ENCODE results near the gene DNAH8.

The DNAH8 gene

GRCh38 chr6:38882157-38882556 lies 167.0 kb downstream of the DNAH8 start:
- H3K4me3 ChIP-seq (ENCODE audit: low read length): no peak overlapping the region
- DNase-seq (ENCODE audit: low read depth): no peak
- no peak for TF ChIP-seq CTCF (conservative IDR thresholded peaks at IDR 0.05; ENCODE audit: low read length)

- H3K4me3 ChIP-seq (ENCODE audit: low read length): no peak overlapping the region
- TF ChIP-seq CTCF (conservative IDR thresholded peaks at IDR 0.05; ENCODE audit: low read length): no peak
- no peak for DNase-seq (ENCODE audit: low read depth)
Measured at GRCh38 chr6:38897507-38897906, 182.4 kb downstream of the DNAH8 start.

DNA sequence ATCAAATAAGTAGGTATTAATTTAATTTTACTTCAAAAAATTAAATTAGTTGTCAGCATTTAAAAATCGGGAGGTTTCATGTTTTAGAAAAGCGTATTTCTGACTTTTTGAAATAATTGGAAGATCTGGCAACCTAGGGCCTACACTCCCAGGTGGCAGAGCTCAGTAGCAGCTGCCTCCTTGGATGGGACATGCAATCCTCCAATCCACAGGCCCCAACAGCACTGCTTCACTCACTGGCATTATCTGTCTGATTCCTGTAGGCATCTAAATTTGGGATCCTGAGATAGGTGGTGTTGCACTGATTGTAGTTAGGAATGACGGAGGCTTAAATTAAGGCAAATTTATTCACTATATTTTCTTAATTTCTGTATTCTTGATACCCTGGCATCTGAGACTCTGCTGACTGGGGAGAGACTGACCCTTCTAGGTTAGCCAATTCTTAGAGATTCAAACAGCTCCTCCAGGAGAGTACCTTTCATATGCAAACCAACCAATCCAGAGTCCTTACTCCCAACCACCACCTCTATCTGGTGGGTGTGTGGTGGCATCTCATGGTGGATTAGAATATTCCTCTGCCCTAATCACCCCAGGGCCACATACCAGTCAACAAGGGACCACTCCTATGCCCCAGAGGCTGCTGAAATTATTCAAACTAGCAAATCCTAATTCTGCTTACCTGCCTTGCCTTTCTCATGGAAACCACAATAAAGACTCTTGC lies 186.9 kb downstream of the DNAH8 start:
- DNase-seq (ENCODE audit: low read depth): no peak
- TF ChIP-seq CTCF (conservative IDR thresholded peaks at IDR 0.05; ENCODE audit: low read length): no peak

DNA sequence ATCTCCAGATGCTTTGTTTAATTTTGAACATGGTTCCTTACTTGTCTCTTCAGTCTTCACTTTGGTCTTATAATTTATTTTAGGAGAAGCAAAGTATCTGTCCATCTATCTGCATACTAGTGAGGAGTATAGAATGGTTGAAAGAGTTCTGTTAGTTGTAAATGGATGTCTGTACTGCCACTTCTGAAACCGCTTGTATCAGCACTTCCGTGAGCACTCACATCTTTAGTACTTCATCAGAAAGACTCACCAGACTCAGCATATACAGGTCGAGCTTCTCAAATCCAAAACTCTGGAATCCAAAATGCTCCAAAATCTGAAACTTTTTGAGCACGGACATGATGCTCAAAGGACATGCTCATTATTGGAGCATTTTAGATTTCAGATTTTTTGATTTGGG lies 191.5 kb downstream of the DNAH8 start:
- no peak overlapping the region for H3K4me3 ChIP-seq (ENCODE audit: low read length)
- DNase-seq (ENCODE audit: low read depth): no peak

More for the DNA sequence above, 186.9 kb downstream of the DNAH8 start:
- H3K4me3 ChIP-seq (ENCODE audit: low read length): no peak overlapping the region

DNA sequence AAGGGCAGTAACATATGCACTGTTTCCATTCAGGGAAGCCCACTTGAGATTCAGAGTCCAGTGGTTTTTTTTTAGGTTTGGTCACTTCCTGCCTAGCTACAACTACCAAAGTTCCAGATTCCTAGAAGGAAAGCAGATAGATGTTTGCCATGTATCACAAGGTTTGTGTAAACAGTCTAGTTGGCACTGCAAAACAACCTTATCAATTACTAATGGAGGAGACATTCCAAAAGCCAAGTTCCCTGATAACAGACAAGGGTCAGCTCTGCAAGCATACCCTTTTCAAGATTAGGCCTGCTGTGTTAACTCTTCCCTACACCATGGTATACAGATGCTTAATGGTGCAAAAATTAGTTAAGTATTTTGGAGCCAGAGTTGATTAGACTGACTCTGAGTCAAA lies 192.2 kb downstream of the DNAH8 start:
- no peak overlapping the region for H3K4me3 ChIP-seq (ENCODE audit: low read length)
- no peak for DNase-seq (ENCODE audit: low read depth)
- no peak for TF ChIP-seq CTCF (conservative IDR thresholded peaks at IDR 0.05; ENCODE audit: low read length)

More for the DNA sequence above, 191.5 kb downstream of the DNAH8 start:
- TF ChIP-seq CTCF (conservative IDR thresholded peaks at IDR 0.05; ENCODE audit: low read length): no peak

DNA sequence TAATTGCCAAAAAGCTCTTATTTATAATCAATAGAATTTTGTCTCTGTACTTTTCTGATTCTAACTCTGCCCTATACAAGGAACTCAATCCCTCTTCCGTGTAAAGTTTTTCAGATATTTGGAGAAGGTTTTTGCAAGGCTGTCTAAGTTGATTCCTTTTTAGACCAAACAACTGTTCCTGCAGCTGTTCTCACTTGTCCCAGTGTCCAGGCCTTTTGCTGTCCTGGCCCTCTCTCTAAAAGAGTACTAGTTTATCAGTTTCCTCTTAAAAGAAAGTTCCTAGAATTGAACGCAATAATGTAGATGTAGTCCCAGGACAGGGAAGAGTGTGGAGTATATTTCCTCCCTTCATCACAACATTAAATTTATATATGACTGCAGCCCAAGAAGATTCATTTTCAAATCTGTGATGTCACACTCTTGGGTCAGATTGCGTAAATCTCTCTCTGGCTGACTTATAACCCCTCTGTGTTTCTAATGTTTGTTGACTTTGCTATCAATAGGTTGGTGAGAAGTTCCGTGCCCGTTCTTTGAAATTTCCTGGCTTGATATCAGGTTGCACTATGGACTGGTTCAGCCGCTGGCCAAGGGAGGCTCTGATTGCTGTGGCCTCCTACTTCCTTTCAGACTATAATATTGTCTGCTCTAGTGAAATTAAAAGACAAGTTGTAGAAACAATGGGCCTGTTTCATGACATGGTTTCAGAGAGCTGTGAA lies 194.1 kb downstream of the DNAH8 start:
- TF ChIP-seq CTCF (conservative IDR thresholded peaks at IDR 0.05; ENCODE audit: low read length): no peak
- DNase-seq (ENCODE audit: low read depth): no peak
- H3K4me3 ChIP-seq (ENCODE audit: low read length): no peak overlapping the region

DNA sequence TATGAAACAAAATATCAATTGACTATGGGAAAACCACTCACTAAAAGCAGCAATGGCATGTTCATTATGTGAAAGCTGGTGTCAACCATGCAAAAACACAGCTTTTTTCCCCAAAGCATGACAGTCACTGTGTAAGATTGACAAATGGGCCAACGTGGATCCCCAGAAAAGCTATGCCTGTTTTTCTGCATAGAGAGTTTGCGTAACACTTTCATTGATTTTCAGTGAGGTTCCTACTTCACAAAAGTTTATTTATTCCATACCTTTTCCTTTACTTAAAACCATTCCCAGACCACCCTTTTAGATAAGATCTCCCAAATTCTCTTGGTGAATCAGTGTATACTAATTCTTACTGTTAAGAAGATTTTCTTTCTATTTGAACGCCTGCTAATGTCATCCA lies 195.1 kb downstream of the DNAH8 start:
- no peak overlapping the region for H3K4me3 ChIP-seq (ENCODE audit: low read length)
- DNase-seq (ENCODE audit: low read depth): no peak
- TF ChIP-seq CTCF (conservative IDR thresholded peaks at IDR 0.05; ENCODE audit: low read length): no peak
